Islet precursor cell (in vitro differentiated cells): ENCODE measurements around the gene PIH1D1.
"Not testable (repeated sequence)": the region's sequence is repeated elsewhere in the genome, so short reads cannot be mapped to it uniquely, and the experiment has no call there.

Experiments
- DNase-seq: peaks from one replicate; pipeline ENCODE4 v3.0.0-alpha.2; 2018

The PIH1D1 gene

GRCh38 chr19:49479975-49480628 is 28.5 kb upstream of the PIH1D1 start:
- no peak for DNase-seq

DNA sequence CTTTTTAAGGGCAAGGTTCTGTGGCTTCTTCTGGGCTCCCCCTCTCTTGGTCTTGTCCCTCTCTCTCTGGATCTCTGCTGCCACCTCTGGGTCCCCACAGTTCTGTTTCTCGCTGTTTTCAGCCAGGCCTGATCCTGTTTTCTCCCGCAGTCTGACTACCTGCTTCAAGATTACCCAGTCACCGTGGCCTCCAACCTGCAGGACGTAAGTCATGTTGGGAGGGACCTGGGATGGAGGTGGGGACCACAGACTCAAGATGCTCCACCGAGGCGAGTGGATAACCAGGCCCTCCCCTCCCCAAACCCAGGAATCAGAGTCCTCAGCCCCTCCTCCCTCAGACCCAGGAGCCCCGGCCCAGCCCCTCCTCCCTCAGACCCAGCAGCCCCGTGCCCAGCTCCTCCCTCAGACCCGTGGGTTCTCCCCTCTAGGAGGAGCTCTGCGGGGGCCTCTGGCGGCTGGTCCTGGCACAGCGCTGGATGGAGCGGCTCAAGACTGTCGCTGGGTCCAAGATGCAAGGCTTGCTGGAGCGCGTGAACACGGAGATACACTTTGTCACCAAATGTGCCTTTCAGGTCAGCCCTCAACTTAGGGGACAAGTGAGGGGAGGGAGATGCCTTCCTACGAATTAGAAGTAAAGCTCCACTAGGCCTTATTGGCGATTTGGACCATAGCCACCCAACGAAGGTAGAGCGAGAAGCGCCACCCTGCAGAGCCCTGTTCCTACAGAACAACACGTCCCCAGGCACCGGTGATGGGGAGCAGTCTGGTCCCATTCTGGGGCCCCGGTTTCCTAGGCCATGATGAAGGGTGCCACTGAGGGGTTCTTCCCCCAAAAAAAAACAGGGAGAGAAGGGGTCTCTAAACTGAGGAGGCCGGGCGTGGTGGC is 24.6 kb upstream of the PIH1D1 start:
- peak; percentile 94 for DNase-seq

DNA sequence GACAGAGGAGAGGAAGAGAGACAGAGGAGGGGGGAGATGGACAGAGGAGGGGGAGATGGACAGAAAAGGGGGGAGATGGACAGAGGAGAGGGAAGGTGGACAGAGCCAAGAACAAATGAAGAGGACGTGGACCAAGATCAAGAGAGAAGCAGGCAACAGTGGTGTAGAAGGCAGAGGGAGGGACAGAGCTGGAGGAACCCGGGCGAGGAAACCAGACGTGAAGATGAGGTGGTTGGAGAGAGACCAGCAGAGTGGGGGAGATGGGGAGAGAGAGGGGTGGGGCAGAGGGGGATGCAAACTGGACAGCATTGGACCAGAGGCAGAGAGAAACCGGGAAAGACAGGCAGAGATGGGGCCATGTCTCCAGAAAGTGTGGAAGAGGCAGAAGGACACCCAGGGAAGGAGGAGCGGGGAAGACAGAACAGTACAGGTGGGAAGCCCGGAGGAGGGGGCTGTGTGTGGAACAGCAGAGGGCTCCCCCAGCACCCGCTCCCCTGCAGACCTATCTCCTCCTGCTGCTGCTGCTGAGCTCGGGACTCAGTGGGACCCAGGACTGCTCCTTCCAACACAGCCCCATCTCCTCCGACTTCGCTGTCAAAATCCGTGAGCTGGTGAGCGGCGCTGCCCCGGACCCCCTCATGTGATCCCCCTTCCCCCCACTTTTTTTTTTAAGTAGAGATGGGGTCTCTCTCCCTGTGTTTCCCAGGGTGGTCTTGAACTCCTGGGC is 23.7 kb upstream of the PIH1D1 start:
- no peak for DNase-seq

- no peak for DNase-seq
These were observed 22.9 kb upstream of the PIH1D1 start for GRCh38 chr19:49474542-49474924.

DNA sequence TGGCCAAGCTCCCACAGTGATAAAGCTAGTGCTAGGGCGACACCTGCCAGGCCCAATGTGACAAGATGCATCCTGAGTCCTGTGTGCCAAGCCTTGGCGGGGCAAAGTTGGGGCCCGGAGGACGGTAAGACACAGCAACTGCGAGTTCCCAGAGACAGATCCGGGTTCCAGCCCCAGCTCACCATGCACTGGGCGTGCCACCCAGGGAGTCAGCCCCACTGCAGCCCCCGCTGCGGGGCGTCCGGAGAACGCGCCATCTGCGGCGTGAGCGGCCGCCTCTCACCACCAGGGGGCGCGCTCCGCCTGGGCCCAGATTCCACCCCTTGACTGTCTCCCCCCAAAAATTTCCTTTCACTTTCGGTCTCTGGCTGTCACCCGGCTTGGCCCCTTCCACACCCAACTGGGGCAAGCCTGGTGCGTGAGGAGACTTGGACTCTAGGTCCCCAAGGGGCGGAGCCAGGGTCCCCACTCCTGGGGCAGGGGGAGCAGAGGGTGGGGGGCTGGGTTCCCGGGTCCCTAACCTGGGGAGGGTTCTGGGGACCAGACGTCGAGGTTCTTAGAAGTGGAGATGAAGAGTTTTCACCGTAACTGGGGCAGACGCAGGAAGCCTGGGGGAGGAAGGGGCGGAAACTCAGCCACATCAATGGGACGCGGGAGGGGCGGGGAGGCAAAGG is 22.4 kb upstream of the PIH1D1 start, which contains the start of gene FLT3LG:
Gene FLT3LG (plus strand): TSS at position 348 of the 674 bp plus-strand sequence. CDS start 425 bp downstream, outside the sequence.
- no peak for DNase-seq

DNA sequence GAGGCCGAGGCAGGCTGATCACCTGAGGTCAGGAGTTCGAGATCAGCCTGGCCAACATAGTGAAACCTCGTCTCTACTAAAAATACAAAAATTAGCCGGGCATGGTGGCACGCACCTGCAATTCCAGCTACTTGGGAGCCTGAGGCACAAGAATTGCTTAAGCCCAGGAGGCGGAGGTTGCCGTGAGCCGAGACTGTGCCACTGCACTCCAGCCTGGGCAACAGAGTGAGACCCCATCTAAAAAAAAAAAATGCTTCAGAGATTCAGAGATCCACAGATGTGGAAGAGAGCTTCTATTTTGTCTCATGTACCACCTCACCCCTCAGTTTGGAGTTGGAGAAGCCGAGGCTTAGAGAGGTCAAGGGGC is 21.9 kb upstream of the PIH1D1 start:
- DNase-seq = not testable (repeated sequence)

DNA sequence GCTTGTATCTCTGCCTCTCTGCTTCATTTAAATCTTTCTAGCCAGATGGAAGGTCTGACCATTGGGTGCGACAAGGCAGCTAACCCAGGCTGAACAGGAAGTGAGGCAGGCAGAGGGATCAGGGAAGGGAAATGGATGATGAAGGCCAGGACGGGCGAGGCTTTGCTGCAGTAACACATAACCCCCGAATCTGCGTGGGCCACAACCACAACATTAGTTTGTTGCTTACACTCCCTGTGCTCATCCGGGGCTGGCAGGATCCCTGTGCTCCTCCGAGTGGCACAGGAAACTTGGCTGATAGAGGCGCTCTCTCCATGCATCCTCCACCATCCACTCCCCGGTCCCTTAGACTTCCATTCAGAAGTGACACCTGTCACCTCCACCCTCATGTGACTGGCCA is 21.3 kb upstream of the PIH1D1 start:
- DNase-seq = no peak

GRCh38 chr19:49470615-49470978 is 19.0 kb upstream of the PIH1D1 start:
- no peak for DNase-seq

DNA sequence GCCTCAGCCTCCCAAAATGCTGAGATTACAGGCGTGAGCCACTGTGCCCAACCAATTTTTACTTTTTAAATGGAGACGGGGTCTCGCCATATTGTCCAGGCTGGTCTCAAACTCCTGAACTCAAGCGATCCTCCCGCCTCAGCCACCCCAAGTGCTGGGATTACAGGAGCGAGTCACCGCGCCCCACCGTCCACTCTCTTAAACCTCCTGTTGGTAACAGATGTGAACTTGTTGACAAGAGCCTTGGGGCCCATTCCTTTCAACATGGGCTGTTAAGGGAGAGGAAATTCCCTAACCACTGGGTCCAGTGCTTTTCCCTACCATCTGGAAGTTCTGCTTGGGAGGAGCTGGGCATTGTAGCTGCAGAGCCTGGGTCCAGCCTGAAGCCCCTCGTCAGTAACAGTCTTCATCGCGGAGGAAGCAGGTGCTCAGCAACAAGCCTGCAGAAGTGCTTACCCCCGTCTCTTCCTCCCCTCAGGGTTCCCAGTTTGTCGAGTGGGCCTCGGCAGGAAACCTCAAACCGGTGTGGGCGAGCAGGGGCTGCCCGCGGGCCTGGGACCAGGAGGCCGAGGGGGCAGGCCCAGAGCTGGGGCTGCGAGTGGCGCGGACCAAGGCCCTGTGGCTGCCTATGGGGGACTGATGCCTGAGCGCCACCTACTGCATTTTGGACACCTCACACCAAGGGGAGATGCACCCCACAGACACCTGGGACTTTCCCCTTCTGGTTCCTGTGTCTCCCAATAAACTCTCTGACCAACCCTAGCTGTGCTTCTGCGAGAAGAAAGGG is 18.4 kb upstream of the PIH1D1 start:
- DNase-seq = no peak

GRCh38 chr19:49468746-49469447 is 17.3 kb upstream of the PIH1D1 start:
- DNase-seq = peak; percentile 84

DNA sequence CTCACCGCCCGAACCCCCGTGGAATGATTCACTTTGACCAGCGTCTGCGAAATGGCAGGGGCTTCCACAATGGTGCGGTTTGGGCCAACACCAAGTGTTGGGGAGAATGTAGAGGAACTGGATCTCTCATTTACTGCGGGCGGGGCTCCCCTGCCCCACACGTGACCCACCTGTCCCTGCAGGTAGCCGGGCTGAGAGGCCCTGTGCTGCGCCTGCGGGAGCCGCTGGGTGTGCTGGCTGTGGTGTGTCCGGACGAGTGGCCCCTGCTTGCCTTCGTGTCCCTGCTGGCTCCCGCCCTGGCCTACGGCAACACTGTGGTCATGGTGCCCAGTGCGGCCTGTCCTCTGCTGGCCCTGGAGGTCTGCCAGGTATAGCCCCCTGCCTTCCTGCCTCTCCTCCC is 16.6 kb upstream of the PIH1D1 start:
- no peak for DNase-seq

DNA sequence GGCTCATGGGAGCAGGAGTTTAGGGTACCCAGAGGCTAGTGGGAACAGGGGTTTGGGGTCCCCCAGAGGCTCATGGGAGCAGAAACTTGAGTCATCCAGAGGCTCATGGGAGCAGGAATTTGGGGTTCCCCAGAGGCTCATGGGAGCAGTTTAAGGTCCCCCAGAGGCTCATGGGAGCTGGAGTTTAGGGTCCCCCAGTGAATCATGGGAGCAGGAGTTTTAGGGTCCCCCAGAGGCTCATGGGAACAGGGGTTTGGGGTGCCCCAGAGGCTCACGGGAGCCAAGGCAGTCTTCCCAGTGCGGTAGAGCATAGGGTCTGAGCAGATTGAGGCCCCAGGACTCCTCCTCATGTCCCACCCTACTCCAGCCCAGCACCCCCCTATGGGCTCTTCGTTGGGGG is 13.8 kb upstream of the PIH1D1 start:
- no peak for DNase-seq

GRCh38 chr19:49463960-49464740 is 12.5 kb upstream of the PIH1D1 start:
- DNase-seq = no peak

- DNase-seq = no peak
These were observed 10.9 kb upstream of the PIH1D1 start for GRCh38 chr19:49462492-49462891.

DNA sequence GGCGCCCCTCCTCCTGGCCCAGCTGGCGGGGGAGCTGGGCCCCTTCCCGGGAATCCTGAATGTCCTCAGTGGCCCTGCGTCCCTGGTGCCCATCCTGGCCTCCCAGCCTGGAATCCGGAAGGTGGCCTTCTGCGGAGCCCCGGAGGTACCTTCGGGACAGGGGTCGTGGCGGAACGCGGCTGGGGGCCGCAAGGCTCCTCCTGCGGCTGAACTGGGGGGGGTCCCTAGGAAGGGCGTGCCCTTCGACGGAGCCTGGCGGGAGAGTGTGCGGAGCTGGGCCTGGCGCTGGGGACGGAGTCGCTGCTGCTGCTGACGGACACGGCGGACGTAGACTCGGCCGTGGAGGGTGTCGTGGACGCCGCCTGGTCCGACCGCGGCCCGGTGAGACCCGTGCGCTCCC is 10.0 kb upstream of the PIH1D1 start:
- DNase-seq = no peak

GRCh38 chr19:49461130-49461529 is 9.5 kb upstream of the PIH1D1 start:
- DNase-seq = not testable (repeated sequence)

DNA sequence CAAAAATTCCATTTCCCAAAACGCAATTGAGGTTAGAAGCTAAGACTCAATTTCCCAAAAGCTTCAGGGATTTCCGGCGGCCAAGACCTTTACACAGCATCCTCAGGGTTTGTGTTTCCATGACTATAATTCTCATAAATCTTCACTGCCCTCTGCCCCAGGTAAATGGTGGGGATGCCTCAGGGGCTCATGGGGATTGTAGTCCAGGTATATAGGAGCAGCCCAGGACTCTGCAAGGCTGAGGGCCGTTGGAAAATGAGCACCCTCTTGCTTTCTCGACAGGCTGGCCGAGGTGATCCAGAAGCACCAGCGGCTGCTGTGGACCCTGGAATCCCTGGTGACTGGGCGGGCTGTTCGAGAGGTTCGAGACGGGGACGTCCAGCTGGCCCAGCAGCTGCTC is 7.8 kb upstream of the PIH1D1 start:
- peak; percentile 48 for DNase-seq

- DNase-seq = peak; percentile 81
These were observed 6.9 kb upstream of the PIH1D1 start for GRCh38 chr19:49458567-49458903.

DNA sequence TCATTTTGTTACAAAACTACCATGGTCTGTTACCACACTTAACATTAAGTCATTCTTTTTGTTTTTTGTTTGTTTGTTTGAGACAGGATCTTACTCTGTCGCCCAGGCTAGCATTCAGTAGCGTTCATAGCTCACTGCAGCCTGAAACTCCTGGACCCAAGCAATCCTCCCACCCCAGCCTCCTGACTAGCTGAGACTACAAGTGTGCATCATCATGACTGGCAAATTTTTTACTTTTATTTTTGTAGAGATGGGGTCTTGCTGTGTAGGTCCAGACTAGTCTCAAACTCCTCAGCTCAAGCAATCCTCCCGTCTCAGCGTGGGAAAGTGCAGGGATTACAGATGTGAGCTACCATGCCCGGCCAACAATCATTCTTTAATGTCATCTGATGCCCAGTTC is 4.7 kb upstream of the PIH1D1 start:
- DNase-seq = no peak

- DNase-seq = no peak
These were observed 4.2 kb upstream of the PIH1D1 start for GRCh38 chr19:49455773-49456172.

DNA sequence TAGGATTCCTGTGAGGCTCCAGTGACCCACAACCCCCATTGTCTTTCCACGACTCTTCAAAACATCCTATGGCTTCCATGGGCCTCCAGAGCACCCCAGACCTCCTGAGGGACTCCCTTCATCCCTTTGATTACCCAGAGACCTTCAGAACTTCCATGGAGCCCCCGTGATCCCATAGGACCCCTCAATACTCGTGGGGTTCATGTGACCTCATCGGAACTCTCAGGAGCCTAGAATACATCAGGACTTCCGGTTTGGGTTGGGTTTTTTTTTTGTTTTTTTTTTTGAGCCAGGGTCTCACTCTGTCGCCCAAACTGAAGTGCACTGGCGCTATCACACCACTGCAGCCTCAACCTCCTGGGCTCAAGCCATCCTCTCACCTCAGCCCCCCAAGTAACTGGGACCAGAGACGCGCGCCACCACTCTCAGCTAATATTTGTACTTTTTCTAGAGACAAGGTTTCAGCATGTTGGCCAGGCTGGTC is 2.2 kb upstream of the PIH1D1 start:
- DNase-seq = peak; percentile 57
